Cardiac septum (tissue), 1 donor: ENCODE data around the gene PAQR5. TPM values are rescaled to one million over a fixed set of nuclear protein-coding genes. Genes with fewer than 3 reads are reported as not detected.

Experiments
- DNase-seq: peaks from one replicate; pipeline ENCODE4 v3.0.0-alpha.2; 2020; ENCODE audit warnings: low spot score
- intact Hi-C: fragments of 100-400 bp; cut with DNase I; formaldehyde crosslinking; loops from one replicate; pipeline ENCODE4 v1.14.0; 2022
- total RNA-seq: library from RNA; stranded (reverse); fragmentation: NEBNext Ultra II Directional; extraction: Animal tissue kit (Norgen Biotek cat#: 25700); gene quantifications from one replicate; pipeline ENCODE4 v1.2.1, GENCODE V29; 2021
- donor health status: DM: no; HTN: no; CAD: no.

The PAQR5 gene
- total RNA-seq, 1 donor from 2014 or later, result 0.16 TPM

GRCh38 chr15:69408841-69409240 lies 110.1 kb downstream of the PAQR5 start:
- DNase-seq, result no peak
- intact Hi-C loops, result no loop called here

DNA sequence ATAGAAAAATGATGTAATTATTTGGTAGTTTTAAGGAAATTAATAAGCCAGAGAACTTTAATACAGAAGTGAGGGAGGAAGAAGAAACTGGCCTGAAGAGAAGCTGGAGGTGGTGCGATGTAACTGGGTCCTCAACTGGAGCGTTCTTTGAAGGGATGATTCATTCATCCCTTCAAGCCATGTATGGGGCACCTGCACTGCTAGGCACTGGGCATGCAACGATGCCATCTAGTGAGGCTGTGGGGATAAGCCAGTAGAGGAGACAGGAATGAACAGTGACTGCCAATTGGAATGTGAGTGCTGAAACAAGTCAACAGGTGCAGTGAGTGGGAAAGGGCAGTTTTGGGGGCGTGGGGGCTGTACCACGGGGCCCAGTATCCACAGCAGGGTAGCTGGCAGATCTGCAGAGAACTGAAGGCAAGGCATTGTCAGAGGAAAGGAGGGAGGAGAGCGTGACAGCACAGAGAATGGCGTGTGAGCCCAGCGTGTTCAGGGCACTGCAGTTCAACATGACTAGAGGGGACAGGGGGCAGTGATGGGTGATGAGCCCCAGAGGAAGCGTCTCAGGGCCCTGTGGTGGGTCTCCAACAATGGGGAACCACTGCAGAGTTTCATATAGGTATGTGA lies 111.6 kb downstream of the PAQR5 start:
- intact Hi-C loops, result no loop called here
- DNase-seq, result no peak

- DNase-seq, result no peak
- intact Hi-C loops, result no loop called here
Observed at GRCh38 chr15:69412274-69412673, 113.6 kb downstream of the PAQR5 start.

- intact Hi-C loops, result no loop called here
- no peak for DNase-seq
Observed at GRCh38 chr15:69412701-69413100, 114.0 kb downstream of the PAQR5 start.

- DNase-seq, result peak; percentile 96
- intact Hi-C loops, result no loop called here
Observed at GRCh38 chr15:69413822-69414700, 115.3 kb downstream of the PAQR5 start, which contains the start of gene KIF23. TSS of gene KIF23 (plus strand) at chr15:69414349. CDS start at chr15:69414466, 117 bp downstream.

DNA sequence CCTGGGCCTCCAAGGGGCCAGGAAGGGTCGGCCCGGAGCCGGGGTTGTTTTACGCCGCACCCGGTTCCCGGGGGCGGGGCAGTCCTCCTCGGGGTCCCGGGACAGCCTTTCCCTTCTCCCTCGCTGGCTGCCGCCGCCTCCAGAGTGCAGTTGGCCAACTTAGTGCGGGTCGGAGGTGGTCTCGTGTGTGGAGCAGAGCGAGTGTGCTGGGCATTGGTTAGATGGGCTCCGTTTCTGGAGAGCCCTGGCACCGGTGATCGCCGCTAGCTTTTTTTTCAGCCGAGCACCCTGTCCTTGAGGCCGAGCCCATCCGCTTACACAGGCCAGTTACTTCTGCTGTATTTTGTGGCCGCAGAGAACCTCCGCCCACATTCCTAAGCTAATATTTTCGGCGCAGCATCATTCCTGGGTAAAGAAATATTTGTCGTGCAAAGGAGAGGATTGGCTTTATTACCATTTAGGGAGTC lies 116.0 kb downstream of the PAQR5 start:
- intact Hi-C loops, result no loop called here
- no peak for DNase-seq

- intact Hi-C loops, result no loop called here
- DNase-seq, result no peak
Observed at GRCh38 chr15:69415381-69415780, 116.7 kb downstream of the PAQR5 start.

DNA sequence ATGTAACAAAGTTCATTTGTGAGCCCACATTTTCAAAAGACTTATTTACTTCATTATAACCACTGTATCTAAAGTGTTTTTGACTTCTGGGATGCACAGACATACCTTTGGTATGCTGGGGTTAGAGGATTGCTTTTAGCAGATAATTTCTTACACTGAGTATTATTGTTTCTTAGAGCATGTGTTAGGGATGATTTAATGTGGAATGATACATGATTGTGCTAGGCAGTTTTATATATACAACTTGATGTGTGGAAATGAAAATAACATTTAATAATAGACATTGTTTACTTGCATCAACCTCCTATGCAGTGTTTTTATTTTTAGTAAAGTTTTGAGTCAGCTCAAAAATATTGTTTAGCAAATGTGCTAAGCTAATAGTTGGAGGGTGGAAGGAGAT lies 118.9 kb downstream of the PAQR5 start:
- no peak for DNase-seq
- intact Hi-C loops, result no loop called here

DNA sequence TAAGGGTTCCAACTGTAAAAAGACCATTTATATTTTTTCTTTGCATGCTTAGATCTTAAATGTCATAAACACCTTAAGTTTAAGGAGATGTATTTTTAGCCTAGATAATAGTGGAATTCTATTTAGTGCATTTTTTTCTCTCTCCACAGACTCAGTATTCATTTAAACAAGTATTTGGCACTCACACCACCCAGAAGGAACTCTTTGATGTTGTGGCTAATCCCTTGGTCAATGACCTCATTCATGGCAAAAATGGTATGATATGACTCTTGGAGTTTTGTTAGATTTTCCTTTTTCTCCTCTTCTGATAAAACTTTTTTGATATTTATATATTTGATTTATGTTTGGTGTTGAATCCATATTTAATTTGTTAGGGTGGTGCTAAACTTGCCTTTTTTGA lies 122.8 kb downstream of the PAQR5 start:
- intact Hi-C loops, result no loop called here
- DNase-seq, result no peak

- intact Hi-C loops, result no loop called here
- no peak for DNase-seq
Observed at GRCh38 chr15:69422336-69422895, 123.7 kb downstream of the PAQR5 start.

DNA sequence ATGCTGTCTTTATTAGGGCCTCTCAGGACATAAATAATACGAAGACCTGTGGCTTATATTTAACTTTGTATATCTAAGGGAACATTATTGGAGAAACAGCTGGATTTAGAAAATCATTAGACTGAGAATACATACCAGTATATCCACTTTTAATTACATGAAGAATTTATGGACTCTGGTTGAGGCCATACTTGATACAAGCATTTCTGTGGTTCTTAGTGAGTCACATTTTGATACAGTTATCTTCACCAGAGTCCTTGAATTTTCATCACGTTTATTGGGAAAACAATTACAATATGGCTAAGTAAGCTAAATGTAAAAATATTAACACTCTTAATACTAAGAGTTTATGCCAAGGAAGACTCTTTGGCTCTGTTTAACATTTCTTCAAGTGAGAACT lies 125.3 kb downstream of the PAQR5 start:
- no peak for DNase-seq
- intact Hi-C loops, result no loop called here

GRCh38 chr15:69424748-69425413 lies 126.2 kb downstream of the PAQR5 start:
- intact Hi-C loops, result no loop called here
- DNase-seq, result no peak

- intact Hi-C loops, result no loop called here
- no peak for DNase-seq
Observed at GRCh38 chr15:69433831-69434230, 135.1 kb downstream of the PAQR5 start.

DNA sequence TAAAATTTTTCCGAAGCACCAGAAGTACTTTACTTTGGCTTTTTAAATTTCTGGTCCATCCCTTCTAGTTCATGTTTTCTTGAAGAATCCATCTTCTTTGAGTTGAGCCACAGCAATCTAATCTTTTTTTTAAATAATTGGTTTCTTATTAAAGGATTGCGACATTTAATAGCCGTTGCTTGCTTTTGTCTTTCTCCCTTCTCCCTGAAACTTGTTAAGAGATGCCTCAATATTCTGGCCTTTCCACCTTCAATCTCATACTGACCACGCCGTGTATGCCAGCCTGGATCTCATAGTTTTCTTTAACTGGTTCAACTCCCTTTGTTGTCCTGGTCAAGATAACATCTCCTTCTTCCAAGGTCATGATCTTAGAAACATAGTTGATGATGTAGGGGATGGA lies 135.5 kb downstream of the PAQR5 start:
- intact Hi-C loops, result no loop called here
- DNase-seq, result no peak

- DNase-seq, result no peak
- intact Hi-C loops, result no loop called here
Observed at GRCh38 chr15:69434679-69435078, 136.0 kb downstream of the PAQR5 start.

DNA sequence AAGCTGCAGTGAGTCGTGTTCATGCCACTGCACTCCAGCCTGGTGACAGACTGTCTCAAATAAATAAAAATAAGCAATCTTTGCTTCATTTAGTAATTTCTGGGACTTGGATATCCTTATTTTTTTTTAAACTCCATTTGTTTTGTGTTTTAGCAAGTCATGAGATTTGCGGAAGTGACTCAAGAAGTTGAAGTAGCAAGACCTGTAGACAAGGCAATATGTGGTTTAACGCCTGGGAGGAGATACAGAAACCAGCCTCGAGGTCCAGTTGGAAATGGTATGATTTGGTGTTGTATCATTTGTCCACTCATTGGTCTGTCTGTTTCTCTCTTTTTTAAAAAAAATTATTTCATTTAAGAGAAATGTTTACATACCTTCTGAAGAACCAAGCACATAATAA lies 137.3 kb downstream of the PAQR5 start:
- DNase-seq, result no peak
- intact Hi-C loops, result no loop called here

- DNase-seq, result no peak
- intact Hi-C loops, result no loop called here
Observed at GRCh38 chr15:69436951-69437350, 138.2 kb downstream of the PAQR5 start.

- no peak for DNase-seq
- intact Hi-C loops, result no loop called here
Observed at GRCh38 chr15:69439623-69440022, 140.9 kb downstream of the PAQR5 start.

GRCh38 chr15:69443032-69443611 lies 144.4 kb downstream of the PAQR5 start:
- intact Hi-C loops, result no loop called here

GRCh38 chr15:69444686-69445085 lies 146.0 kb downstream of the PAQR5 start:
- intact Hi-C loops, result no loop called here
- DNase-seq, result no peak

More at GRCh38 chr15:69443032-69443611, 144.4 kb downstream of the PAQR5 start:
- DNase-seq, result no peak
